ENCODE results near the gene KRTCAP2. TPM values are rescaled to one million over a fixed set of nuclear protein-coding genes. Genes with fewer than 3 reads are reported as not detected.

KRTCAP2 gene
- total RNA-seq, 4 donors from 2014 or later: 80.8 to 144 (median 92.3) TPM

DNA sequence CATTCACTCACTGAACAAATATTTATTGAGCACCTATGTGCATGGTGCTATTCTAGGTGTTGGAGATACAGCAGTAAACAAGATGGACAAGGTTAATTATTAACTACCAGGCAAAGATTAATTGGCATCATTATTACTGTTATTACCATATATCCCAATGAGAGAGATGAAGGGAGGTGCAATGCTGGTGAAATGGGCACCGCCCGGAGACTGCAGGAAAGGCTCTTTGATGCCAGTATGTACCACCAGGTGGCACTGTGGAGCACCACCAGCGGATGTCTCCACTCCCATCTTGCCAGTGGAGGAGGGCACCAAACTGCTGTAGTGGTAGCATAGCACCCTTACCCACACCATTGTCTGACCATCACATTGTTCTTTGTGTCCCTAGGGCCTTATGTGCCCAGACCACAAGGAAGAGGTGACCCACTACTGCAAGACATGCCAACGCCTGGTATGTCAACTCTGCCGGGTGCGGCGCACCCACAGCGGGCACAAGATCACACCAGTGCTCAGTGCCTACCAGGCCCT is 3.5 kb upstream of the KRTCAP2 start:
- TF ChIP-seq CTCF (IDR thresholded peaks at IDR 0.05) (peak in 3 of 4 experiments; percentile 90 to 95 (median 91)), EP300 (IDR thresholded peaks at IDR 0.05) (no peak), POLR2A (IDR thresholded peaks at IDR 0.05) (no peak), POLR2AphosphoS5 (IDR thresholded peaks at IDR 0.05) (no peak)
- H3K27me3 ChIP-seq: peaks cover 28% of the 10 kb centered on the region
- H3K4me1 ChIP-seq: peaks cover 0 to 41% (median 24%) of the 10 kb centered on the region in 3 donors
- no peaks in the 10 kb centered on the region for H3K9me3 ChIP-seq
- ATAC-seq: peak; percentile 65
- WGBS, 2 donors (ENCODE audit: low coverage in 1 of 2): 47 to 90% methylated on average over 2 to 6 of the region's 8 CpGs
- no peak overlapping the region for H3K4me3 ChIP-seq
- H3K27ac ChIP-seq: no peak overlapping the region
- H3K36me3 ChIP-seq: peaks cover 0 to 7% of the 10 kb centered on the region in 2 donors

DNA sequence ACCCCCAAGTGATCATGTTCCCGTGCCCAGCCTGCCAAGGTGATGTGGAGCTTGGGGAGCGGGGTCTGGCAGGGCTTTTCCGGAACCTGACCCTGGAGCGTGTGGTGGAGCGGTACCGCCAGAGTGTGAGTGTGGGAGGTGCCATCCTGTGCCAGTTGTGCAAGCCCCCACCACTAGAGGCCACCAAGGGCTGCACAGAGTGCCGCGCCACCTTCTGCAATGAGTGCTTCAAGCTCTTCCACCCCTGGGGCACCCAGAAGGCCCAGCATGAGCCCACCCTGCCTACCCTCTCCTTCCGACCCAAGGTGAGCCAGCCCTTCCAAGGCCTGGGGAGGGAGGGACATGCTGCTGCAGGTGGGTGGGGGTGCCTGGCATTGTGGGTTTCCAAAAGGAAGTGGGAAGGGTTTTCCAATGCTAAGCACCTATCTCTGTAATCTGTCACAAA is 2.8 kb upstream of the KRTCAP2 start:
- no peak for ATAC-seq
- TF ChIP-seq CTCF (IDR thresholded peaks at IDR 0.05): no peak
- TF ChIP-seq POLR2AphosphoS5 (IDR thresholded peaks at IDR 0.05): no peak
- TF ChIP-seq EP300 (IDR thresholded peaks at IDR 0.05): no peak
- TF ChIP-seq POLR2A (IDR thresholded peaks at IDR 0.05): no peak
- no peak overlapping the region for H3K27ac ChIP-seq
- H3K27me3 ChIP-seq: peaks cover 28% of the 10 kb centered on the region
- no peaks in the 10 kb centered on the region for H3K9me3 ChIP-seq
- H3K4me1 ChIP-seq: peaks cover 0 to 47% (median 24%) of the 10 kb centered on the region in 3 donors
- H3K36me3 ChIP-seq: peaks cover 0 to 8% of the 10 kb centered on the region in 2 donors
- WGBS, 2 donors (ENCODE audit: low coverage in 1 of 2): no CpG with 5 or more reads among the region's 9 CpGs
- no peak overlapping the region for H3K4me3 ChIP-seq

DNA sequence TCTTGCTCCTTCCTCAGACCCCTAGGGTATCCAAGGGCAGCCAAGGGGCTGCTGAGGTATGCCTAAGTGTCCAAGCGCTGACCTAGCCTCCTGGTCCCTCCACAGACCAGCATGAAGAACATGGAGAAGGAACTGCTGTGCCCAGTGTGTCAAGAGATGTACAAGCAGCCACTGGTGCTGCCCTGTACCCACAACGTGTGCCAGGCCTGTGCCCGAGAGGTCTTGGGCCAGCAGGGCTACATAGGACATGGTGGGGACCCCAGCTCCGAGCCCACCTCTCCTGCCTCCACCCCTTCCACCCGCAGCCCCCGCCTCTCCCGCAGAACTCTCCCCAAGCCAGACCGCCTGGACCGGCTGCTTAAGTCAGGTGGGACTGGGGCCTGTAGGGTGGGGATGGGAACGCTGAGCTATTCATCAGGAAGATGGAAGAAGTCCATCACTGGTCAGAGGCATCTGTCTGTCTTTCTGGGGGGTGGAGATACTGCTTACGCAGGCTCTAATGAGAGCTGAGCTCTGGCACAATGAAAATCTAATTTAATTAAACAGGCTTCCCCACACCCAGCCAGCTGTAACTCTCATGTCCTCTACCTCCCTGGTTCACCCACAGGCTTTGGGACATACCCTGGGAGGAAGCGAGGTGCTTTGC is 2.3 kb upstream of the KRTCAP2 start:
- no peak overlapping the region for H3K4me3 ChIP-seq
- peaks cover 0 to 13% of the 10 kb centered on the region in 2 donors for H3K36me3 ChIP-seq
- no peak for TF ChIP-seq POLR2A (IDR thresholded peaks at IDR 0.05)
- TF ChIP-seq POLR2AphosphoS5 (IDR thresholded peaks at IDR 0.05): no peak
- TF ChIP-seq EP300 (IDR thresholded peaks at IDR 0.05): no peak
- TF ChIP-seq CTCF (IDR thresholded peaks at IDR 0.05): no peak
- no peak for ATAC-seq
- H3K27me3 ChIP-seq: peaks cover 28% of the 10 kb centered on the region
- H3K9me3 ChIP-seq: no peaks in the 10 kb centered on the region
- H3K27ac ChIP-seq: no peak overlapping the region
- peaks cover 0 to 51% (median 24%) of the 10 kb centered on the region in 3 donors for H3K4me1 ChIP-seq
- WGBS, 2 donors (ENCODE audit: low coverage in 1 of 2): 100% methylated on average over 1 of the region's 12 CpGs; no CpG with 5 or more reads in 1 of the 2 donors

DNA sequence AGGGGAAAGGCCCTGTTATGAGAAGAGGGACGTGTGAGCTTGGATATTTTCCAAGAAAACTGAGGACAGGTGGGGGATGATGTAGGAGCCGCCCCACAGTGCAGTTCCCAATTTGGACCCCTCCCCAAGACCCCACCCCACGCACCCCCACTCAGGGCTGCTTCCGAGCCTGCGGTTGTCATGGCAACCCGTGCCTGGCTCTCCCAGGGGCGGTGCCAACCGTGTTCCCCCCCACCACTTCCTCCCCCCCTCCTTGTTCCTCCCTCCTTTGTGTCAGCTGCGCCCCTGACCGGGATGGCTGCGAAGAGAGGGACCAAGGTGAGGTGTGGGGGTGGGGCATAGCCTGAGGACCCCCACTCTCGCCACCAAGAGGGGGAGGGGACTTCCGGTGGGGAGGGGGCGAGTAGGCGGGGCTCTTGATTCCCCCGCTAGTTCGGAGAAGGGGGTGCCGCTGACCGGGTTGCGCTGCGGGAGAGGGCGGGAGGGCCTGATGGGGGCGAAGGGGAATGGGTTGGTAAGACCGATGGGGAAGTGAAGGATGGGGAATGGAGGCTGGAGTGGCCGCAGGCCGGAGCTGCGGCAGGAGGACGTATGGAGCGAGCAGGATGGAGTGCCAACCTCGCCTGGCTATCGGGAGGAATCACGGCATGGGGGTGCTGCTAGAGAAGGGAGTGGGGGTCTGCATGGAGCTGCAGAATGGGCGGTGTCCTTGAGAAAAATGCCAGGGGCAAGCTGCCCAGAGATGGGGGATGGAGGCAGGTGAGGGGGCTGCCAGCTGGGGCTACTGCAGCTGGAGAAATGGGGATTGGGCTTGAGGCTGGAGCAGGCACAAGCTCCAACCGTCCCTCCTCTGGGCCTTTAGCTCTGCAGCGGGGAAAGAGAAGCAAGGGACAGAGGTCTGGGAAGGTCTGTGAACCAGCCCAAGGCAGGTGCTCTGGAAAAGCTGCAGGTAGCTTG is 1.5 kb upstream of the KRTCAP2 start:
- peaks cover 0 to 51% (median 24%) of the 10 kb centered on the region in 3 donors for H3K4me1 ChIP-seq
- H3K9me3 ChIP-seq: no peaks in the 10 kb centered on the region
- peaks cover 0 to 16% of the 10 kb centered on the region in 2 donors for H3K36me3 ChIP-seq
- peak overlapping the region in 1 of 2 donors; percentile 78 for H3K4me3 ChIP-seq
- no peak for ATAC-seq
- TF ChIP-seq CTCF (IDR thresholded peaks at IDR 0.05) (no peak), POLR2AphosphoS5 (IDR thresholded peaks at IDR 0.05) (no peak), EP300 (IDR thresholded peaks at IDR 0.05) (no peak), POLR2A (IDR thresholded peaks at IDR 0.05) (no peak)
- 11 to 14% methylated on average over 9 to 11 of the region's 35 CpGs for WGBS, 2 donors (ENCODE audit: low coverage in 1 of 2)
- peak overlapping the region in 2 of 4 donors; percentile 41 to 96 for H3K27ac ChIP-seq
- peaks cover 28% of the 10 kb centered on the region for H3K27me3 ChIP-seq
